ENCODE results near the gene HS2ST1. TPM values are rescaled to one million over a fixed set of nuclear protein-coding genes. Genes with fewer than 3 reads are reported as not detected.

The HS2ST1 gene
- total RNA-seq, 1 experiment from 2014 or later = 30.1 TPM

GRCh38 chr1:87074001-87074795, 159.8 kb downstream of the HS2ST1 start:
- H3K4me1 ChIP-seq (ENCODE audit: control insufficient read depth in 1 of 2, insufficient read depth in 2 of 2, low read length in 2 of 2) = peaks cover 2 to 8% of the 10 kb centered on the region in 2 experiments; a peak in 2 of 4 replicates
- RAD21 ChIA-PET (ENCODE audit: low non-redundant PET in 1 of 2, low total read pairs in 2 of 2, uncharacterized antibody in 2 of 2, unreplicated experiment in 2 of 2) = no interaction called here
- ATAC-seq (no peak), DNase-seq (ENCODE audit: low read depth, low spot score) (no peak)
- H2AFZ ChIP-seq (ENCODE audit: low read depth, low read length, poor library complexity, severe bottlenecking) = no peak overlapping the region
- H3K27me3 ChIP-seq (ENCODE audit: insufficient read depth, low read length) = no peaks in the 10 kb centered on the region
- intact Hi-C loops (cut with micrococcal nuclease) = no loop called here
- CTCF ChIA-PET = interaction anchor here (0.9 to 3.8 kb wide), 2 partner anchors 10 to 13 kb away, joined by 3 to 19 read pairs; no protein-coding TSS in a partner anchor
- H4K20me1 ChIP-seq (ENCODE audit: insufficient read depth) = no peaks in the 10 kb centered on the region
- no peak overlapping the region for H3K27ac ChIP-seq (ENCODE audit: low read depth, low read length)
- H3K9me3 ChIP-seq (ENCODE audit: control insufficient read depth in 1 of 2, insufficient read depth in 1 of 2, low read depth in 1 of 2, low read length in 2 of 2) = no peaks in the 10 kb centered on the region
- no peak overlapping the region for H3K4me3 ChIP-seq (replicated peaks in 1 of 2; ENCODE audit: low read depth in 1 of 2, low read length in 2 of 2)
- no peaks in the 10 kb centered on the region for H3K79me2 ChIP-seq (ENCODE audit: insufficient read depth, low read length)
- POLR2A ChIA-PET = no interaction called here
- TSS peak; percentile 22 for BruUV-seq (replicated peaks)
- H3K4me2 ChIP-seq (ENCODE audit: low read length) = no peak overlapping the region
- no peaks in the 10 kb centered on the region for H3K36me3 ChIP-seq (ENCODE audit: control insufficient read depth in 1 of 2, insufficient read depth in 2 of 2, low read length in 2 of 2)
- no peak overlapping the region for H3K9ac ChIP-seq (ENCODE audit: low read length)
- no peaks in the 10 kb centered on the region for H3K9me2 ChIP-seq (ENCODE audit: insufficient read depth)
- TF ChIP-seq SP1 (IDR thresholded peaks at IDR 0.05; ENCODE audit: low read depth) (no peak), ELF1 (IDR thresholded peaks at IDR 0.05; ENCODE audit: borderline replicate concordance, low read depth) (no peak), REST (IDR thresholded peaks at IDR 0.05; ENCODE audit: low read depth) (no peak), YY1 (IDR thresholded peaks at IDR 0.05; ENCODE audit: extremely low read depth, insufficient replicate concordance, low read depth, low read length) (no peak), ZFX (IDR thresholded peaks at IDR 0.05) (no peak), TCF7L2 (IDR thresholded peaks at IDR 0.05; ENCODE audit: borderline replicate concordance, extremely low read depth, insufficient read depth, insufficient read length) (no peak), RAD21 (IDR thresholded peaks at IDR 0.05; ENCODE audit: low read depth) (no peak), CBX3 (IDR thresholded peaks at IDR 0.05; ENCODE audit: low read depth) (no peak), ZNF274 (IDR thresholded peaks at IDR 0.05; ENCODE audit: low read depth, low read length) (no peak), JUND (IDR thresholded peaks at IDR 0.05) (no peak), SIN3A (IDR thresholded peaks at IDR 0.05; ENCODE audit: low read depth) (no peak), FOSL1 (IDR thresholded peaks at IDR 0.05; ENCODE audit: low read depth) (no peak), POLR2AphosphoS5 (IDR thresholded peaks at IDR 0.05; ENCODE audit: low read depth, low read length) (no peak), CEBPB (IDR thresholded peaks at IDR 0.05; ENCODE audit: low read depth) (no peak), EZH2 (IDR thresholded peaks at IDR 0.05) (no peak), SRF (IDR thresholded peaks at IDR 0.05; ENCODE audit: low read depth) (no peak)
- TF ChIP-seq, protein P1, sequence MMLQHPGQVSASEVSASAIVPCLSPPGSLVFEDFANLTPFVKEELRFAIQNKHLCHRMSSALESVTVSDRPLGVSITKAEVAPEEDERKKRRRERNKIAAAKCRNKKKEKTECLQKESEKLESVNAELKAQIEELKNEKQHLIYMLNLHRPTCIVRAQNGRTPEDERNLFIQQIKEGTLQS (IDR thresholded peaks at IDR 0.05) = no peak
- TF ChIP-seq, protein P2, sequence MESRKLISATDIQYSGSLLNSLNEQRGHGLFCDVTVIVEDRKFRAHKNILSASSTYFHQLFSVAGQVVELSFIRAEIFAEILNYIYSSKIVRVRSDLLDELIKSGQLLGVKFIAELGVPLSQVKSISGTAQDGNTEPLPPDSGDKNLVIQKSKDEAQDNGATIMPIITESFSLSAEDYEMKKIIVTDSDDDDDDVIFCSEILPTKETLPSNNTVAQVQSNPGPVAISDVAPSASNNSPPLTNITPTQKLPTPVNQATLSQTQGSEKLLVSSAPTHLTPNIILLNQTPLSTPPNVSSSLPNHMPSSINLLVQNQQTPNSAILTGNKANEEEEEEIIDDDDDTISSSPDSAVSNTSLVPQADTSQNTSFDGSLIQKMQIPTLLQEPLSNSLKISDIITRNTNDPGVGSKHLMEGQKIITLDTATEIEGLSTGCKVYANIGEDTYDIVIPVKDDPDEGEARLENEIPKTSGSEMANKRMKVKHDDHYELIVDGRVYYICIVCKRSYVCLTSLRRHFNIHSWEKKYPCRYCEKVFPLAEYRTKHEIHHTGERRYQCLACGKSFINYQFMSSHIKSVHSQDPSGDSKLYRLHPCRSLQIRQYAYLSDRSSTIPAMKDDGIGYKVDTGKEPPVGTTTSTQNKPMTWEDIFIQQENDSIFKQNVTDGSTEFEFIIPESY (IDR thresholded peaks at IDR 0.05; ENCODE audit: extremely low read depth, insufficient replicate concordance, low read length) = no peak

Data from HCT116 (cell line).